DMS79 (cell line): Measurements from ENCODE around the gene MYT1.

ENCODE experiments used
- DNase-seq: peaks from one replicate; lab custom pipeline; 2025; lab: John Stamatoyannopoulos, UW

MYT1 gene

DNA sequence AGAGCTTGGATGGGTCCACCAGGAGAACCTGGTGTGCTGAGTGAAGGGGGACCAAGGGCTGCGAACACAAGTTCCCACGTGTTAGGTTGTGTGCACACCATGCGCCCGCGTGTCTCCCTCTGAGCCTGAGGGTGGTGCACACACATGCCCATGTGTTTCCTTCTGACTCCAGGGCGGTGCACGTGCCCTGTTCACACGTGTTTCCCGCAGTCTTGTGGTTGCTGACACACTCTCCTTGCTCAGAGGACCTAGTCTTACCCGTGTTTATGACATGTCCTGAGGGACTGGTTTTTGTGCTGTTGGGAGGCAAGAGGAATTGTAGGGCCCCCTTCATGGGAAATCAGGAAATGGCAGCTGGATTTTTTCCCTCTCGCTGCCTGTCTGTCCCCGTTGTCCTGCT lies 55.0 kb downstream of the MYT1 start:
- DNase-seq: no peak

- no peak for DNase-seq
Measured at GRCh38 chr20:64219730-64220129, 55.5 kb downstream of the MYT1 start.

- DNase-seq: no peak
Measured at GRCh38 chr20:64220420-64220819, 56.2 kb downstream of the MYT1 start.

DNA sequence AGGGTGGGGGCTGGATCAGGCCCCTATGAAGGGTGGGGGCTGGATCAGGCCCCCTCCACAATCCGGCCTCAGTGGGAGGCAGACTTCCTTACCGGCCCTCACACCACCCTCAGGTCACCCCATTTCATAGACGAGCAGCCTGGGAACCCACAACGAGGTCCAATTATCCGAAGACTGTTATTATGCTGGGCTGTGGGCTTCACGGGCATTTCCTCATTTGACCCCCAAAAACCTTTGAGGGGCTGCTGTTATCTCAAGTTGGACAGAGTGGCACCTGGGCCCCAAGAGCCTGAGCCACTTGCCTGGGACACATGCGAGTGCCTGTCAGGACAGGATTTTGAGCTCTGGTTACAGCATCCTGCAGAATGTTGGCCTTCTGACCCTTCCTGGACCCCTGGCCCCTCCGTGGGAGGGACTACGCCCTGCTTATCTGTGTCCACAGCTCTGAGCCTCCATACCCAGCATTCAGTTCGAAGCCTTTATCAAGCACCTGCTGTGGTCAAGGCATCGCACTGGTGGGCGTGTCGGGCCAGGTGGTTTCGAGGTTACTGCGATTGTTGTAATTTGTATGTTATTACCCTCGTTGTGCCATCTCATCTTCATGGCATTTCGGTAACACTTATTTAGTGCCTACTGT lies 56.8 kb downstream of the MYT1 start:
- DNase-seq: no peak

- DNase-seq: no peak
Measured at GRCh38 chr20:64222291-64222735, 58.1 kb downstream of the MYT1 start.

DNA sequence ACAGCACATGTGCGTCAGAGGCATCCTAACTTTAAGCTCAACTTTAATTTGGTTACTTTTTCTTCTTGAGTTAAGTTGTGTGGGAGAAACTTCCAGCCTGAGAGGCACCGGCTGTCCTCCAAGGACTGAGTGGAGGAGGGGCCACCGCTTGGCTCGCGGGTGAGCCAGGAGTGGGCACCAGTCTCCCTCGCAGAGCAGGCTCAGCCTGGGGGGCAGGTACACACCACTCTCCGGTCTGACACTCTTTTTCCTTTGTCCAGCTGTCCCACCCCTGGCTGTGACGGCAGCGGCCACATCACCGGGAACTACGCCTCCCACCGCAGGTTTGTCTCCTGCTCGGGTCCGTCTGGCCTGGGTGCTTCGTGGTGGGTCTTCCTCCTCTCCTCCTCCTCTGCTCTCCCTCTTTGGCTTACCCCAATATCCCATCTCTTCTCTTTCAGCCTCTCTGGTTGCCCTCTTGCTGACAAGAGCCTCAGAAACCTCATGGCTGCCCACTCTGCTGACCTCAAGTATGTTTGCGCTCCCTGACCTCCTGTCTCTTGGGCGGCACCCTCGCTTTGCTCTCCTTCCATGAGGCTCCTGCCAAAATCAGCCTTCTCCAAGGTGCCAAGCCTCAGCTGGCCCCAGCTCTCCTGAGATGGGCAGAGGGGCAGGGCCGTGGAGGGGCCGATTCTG lies 58.7 kb downstream of the MYT1 start:
- DNase-seq: no peak

DNA sequence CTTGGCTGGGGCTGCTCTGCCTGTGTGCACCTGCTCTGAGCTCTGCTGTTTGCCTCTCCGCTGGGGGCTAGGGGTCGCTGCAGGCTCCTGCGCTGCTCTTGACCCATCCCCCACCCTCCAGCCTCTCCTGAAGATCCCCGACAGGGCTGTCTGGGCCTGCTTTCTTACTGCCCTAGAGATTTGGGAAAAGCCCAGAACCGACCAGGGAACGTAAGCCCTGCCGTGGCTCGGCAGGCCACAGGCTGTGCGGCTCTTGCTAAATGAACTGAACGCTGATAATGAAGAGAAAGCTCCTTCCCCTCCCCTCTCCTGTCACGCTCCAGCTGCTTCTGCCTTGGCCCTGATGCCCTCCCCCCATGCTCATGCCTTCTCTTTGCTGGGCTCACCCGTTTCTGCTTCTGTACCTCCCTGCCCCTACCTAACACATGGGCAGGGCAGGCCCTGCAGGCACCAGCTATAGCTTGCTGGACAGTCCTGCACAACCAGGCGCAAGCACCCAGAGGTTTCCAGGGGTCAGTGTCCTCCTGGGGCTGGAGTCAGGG lies 59.3 kb downstream of the MYT1 start:
- DNase-seq: peak; percentile 80

DNA sequence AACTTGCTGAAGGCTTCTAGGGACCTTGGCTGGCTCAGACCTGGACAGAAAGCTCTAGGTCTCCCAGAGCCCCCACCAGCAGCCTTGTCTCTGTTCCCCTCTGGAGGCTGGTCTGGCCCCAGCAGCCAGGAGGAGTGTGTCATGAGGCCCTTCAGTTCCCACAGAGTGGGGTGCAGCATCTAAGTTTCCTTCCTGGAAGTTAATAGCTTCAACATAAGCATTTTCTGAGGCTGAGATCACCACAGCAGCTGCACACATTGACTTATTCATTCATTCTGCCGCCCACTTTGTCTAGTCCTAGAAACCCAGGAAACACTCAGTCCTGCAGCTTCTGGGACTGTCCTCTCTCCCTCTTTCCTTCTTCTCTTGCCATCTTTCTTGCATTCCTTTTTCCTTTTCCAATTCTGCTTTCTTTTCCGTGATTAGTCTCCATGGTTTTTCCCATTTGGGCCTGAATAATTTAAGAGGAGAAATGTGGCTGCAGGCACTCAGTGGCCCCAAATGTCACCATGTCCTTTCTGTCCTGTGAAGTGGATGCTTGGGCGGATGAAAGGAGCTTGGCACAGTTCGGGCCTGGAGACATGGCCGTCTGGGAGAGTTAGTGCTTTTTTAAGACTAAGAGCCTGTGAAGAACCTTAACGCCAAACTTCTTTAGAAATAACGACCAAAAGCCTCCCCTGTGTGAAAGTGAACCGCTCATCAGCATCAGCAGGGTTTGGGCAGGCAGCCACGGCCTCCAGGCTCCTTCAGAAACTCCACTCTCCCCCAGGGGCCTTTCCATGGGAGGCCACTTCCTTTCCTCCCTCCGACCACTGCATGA lies 60.3 kb downstream of the MYT1 start:
- no peak for DNase-seq

DNA sequence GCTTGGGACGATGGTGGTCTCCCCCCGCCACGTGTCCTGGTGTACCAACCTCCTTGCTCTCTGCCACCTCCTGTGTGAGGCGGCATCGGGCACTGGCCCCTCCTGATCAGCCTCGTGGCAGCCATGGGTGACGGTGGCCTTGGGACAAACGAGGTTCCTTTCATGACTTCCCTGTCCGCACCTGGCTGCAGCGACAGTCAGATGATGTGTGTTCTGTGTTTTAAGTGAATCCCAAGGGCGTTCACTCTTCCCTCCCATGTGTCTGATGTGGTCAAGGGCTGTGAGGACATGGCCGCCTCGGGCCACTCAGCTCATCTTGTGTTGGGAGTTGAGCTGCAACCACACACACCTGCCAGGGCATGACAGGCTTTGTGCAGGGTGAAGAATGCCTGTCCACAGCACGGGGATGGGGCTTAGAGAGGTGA lies 60.9 kb downstream of the MYT1 start:
- DNase-seq: no peak

GRCh38 chr20:64225828-64226598 lies 61.8 kb downstream of the MYT1 start:
- no peak for DNase-seq

DNA sequence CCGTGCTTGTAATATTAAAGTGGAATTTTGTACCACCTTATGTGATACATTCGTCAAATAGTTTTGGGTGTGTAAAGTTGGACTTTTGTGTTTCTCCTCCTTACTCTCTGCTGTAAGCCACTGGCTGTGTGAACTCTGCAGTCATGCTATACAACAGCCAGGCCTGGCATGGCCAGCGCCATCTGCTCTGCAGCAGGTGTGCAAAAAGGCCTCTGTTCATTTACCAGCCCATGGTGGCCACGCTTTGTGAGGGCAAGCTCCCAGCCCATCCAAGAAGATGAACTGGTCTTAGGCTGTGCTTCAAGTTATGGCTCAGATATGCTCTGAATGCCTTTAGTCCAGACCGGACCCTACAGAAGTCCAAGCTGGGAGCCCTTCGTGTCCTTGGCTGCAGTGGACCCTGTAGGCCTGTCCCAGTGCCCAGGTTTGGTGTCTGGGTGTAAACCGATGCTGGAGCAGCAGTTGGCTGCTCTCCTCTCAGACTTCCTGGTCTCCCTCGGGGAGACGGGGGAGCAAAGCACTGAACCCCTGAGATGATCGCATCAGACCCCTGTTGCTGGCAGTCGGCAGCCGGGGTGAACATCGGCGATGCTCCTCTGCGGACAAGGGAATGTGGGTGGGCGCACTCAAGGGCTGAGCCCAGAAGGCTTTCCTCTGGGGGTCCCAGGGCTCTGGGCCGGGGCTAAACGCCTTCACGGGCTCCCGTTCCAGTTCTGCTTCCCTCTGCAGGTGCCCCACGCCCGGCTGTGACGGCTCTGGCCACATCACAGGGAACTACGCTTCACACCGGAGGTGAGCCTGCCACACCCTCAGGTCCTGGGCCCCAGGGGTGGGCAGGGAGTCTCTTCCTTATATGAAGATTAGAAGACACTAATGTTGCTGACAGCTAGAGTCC lies 62.7 kb downstream of the MYT1 start:
- no peak for DNase-seq

- no peak for DNase-seq
Measured at GRCh38 chr20:64228086-64228653, 63.9 kb downstream of the MYT1 start.

- DNase-seq: no peak
Measured at GRCh38 chr20:64228751-64229506, 64.7 kb downstream of the MYT1 start.

DNA sequence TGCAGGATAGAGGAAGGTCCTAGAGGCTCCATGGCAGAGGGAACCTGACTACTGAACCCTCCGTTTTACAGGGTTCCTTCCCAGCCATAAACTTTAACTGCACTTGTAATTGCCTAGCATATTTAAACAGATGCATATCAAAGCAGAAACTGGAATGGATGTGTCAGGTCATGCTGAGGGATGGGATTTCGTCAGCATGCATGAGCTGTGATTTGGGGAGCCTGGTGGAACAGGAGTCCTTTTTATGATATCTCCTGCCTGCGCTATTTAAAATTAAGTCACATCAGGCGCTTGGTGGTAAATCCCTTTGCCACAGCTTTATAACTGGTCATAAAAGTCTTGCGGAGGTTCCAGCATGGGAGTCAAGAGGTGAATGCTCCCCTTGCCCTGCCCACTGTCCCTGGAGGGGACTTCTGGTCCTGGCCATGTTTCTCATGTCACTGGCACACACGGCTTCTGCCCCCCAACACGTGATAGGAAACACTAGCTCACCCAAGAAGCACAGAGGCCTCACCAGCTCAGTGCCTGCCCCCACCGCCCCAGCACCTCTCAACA lies 65.3 kb downstream of the MYT1 start:
- no peak for DNase-seq

DNA sequence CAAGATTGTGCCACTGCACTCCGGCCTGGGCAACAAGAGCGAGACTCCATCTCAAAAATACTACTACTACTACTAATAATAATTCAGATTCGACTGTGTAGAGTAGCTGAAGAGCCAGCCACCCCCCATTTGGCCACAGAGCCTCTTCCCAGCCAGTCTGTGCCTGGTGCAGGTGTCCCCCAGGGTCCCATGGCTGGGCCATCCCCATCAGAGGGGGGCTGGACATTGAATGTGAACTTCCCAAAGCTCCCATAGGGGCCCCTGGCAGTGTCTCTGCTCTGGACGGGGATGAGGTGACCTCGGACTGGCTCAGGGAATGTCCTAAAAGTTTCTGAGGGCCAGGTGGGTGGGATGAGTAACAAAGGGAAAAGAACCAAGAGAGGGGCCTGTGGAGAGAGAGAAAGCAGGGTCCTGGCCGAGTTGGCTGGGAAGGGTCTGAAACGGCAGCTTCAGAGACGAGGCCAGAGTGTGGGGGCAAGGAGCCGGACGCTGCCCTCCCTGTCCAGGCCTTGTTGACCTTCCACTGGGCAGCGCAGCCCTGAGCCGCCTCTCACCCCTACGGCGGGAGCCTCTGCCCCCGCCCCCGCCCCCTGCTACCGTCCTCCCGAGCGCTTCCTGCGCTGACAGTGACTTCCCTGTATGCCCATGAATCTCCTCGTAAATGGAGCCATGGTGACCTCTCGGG lies 66.4 kb downstream of the MYT1 start:
- DNase-seq: no peak

DNA sequence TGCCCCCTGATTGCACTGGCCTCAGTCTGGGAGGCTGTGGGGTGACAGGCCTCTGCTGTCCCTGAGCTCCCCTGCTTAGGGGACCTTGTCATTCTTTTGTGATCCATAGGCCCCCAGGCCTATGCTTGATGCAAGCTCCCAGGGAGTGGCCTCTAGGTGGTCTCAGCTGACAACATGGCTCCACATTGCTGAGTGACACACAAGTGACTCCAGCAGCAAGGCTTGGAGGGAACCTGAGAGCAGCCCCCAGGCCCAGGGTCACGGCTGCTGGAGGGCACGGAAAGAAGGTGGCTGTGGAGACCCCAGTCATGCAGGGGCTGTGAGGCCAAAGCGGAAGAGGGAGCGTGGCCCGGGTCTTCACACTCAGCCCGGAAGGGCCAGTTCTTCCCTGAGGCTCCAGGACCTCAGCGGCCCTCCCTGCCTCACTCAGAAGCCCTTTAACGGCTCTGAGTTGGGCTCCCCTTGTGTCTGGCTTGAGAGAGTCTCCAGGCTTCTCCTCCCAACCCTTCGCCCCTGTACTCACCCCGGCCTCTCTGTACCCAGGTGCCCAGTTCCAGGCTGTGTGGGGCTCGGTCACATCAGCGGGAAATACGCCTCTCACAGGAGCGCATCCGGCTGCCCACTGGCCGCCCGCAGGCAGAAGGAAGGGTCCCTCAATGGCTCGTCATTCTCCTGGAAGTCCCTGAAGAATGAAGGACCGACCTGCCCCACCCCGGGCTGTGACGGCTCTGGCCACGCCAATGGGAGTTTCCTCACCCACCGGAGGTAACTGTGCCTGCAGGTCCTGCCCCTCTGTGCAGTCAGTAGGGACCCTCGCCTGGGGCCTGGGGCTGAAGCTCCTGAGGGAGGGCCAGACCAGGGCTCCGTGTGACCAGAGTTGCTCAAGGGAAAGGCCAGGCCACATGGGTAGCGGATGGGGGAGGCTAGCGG lies 67.6 kb downstream of the MYT1 start:
- DNase-seq: no peak

GRCh38 chr20:64232794-64233193 lies 68.5 kb downstream of the MYT1 start:
- peak; percentile 59 for DNase-seq

- DNase-seq: no peak
Measured at GRCh38 chr20:64233725-64234124, 69.5 kb downstream of the MYT1 start.
